H1 (cell line): Measurements from ENCODE around the gene WFIKKN1. TPM values are rescaled to one million over a fixed set of nuclear protein-coding genes. Genes with fewer than 3 reads are reported as not detected.

Experiments
- CTCF ChIA-PET: fragments of 300-600 bp; sonication (Branson Sonifier 250); formaldehyde crosslinking; loops from one replicate; lab custom pipeline; 2021; ENCODE audit not compliant: partially characterized antibody; lab: Charles Lee
- POLR2A ChIA-PET: fragments of 300-600 bp; sonication (Branson Sonifier 250); formaldehyde crosslinking; loops from one replicate; lab custom pipeline; 2021; ENCODE audit warnings: inconsistent platforms; ENCODE audit not compliant: partially characterized antibody; lab: Charles Lee
- DNase-seq, 2 experiments: peaks; one replicate each; pipeline versions ENCODE4 v3.0.0 to v3.0.0-alpha.2; 2010 to 2022; ENCODE audit warnings: low spot score in 2 of 2, low read depth in 1 of 2, mixed read lengths in 1 of 2
- FAIRE-seq: peaks from 2 replicates; lab custom pipeline; 2011; peaks lifted over from hg19 to GRCh38; lab: Jason Lieb, UNC
- H2AFZ ChIP-seq: 2 replicates; pipeline ENCODE4 v1.8.1; 2012; ENCODE audit warnings: low read length, inconsistent platforms
- H2AK5ac ChIP-seq: 2 replicates; pipeline ENCODE4 v1.6.1; 2013; ENCODE audit warnings: low read depth, low read length
- H2BK120ac ChIP-seq: replicated peaks from 2 replicates; pipeline ENCODE3; 2013; ENCODE audit warnings: low read depth, low read length, inconsistent platforms
- H2BK12ac ChIP-seq: 2 replicates; pipeline ENCODE4 v1.6.1; 2013; ENCODE audit warnings: low read depth, low read length
- H2BK15ac ChIP-seq: 2 replicates; pipeline ENCODE4 v1.6.1; 2013; ENCODE audit warnings: low read length
- H2BK20ac ChIP-seq: 2 replicates; pipeline ENCODE4 v1.6.1; 2013; ENCODE audit warnings: low read length
- H2BK5ac ChIP-seq: 2 replicates; pipeline ENCODE4 v1.6.1; 2013; ENCODE audit warnings: low read depth, low read length
- H3K14ac ChIP-seq: 2 replicates; pipeline ENCODE4 v1.6.1; 2013; ENCODE audit warnings: inconsistent platforms; ENCODE audit not compliant: insufficient read length
- H3K18ac ChIP-seq: 2 replicates; pipeline ENCODE4 v1.6.1; 2013; ENCODE audit warnings: low read length; ENCODE audit errors: extremely low read depth
- H3K23ac ChIP-seq: 2 replicates; pipeline ENCODE4 v1.6.1; 2013; ENCODE audit warnings: inconsistent platforms; ENCODE audit not compliant: insufficient read length
- H3K23me2 ChIP-seq: 2 replicates; pipeline ENCODE4 v1.6.1; 2013; ENCODE audit warnings: low read depth, low read length
- H3K27ac ChIP-seq: 2 replicates; pipeline ENCODE4 v1.6.1; 2011; ENCODE audit warnings: low read depth, low read length, inconsistent platforms
- H3K27me3 ChIP-seq, 4 experiments: replicated peaks in 1 of 4; 1 replicate in 1 of 4; 2 replicates in 3 of 4; pipeline versions ENCODE4 v1.6.1 to v1.8.1; 2011 to 2013; ENCODE audit warnings: low read length in 3 of 4, mild to moderate bottlenecking in 3 of 4, inconsistent platforms in 2 of 4, mixed read lengths in 2 of 4, moderate library complexity in 1 of 4; ENCODE audit not compliant: control insufficient read depth in 3 of 4, insufficient read depth in 3 of 4; ENCODE audit errors: extremely low read depth in 1 of 4
- H3K36me3 ChIP-seq, 4 experiments: 2 replicates each; pipeline versions ENCODE4 v1.6.1 to v1.8.1; 2011 to 2013; ENCODE audit warnings: mild to moderate bottlenecking in 4 of 4, low read length in 3 of 4, moderate library complexity in 2 of 4, control low read depth in 1 of 4, inconsistent platforms in 1 of 4; ENCODE audit not compliant: insufficient read depth in 4 of 4, control insufficient read depth in 2 of 4
- H3K4ac ChIP-seq: replicated peaks from 2 replicates; pipeline ENCODE3; 2013; ENCODE audit warnings: low read length, low read depth, mixed read lengths, inconsistent platforms; ENCODE audit not compliant: insufficient read length
- H3K4me1 ChIP-seq, 4 experiments: replicated peaks in 1 of 4; 1 replicate in 1 of 4; 2 replicates in 3 of 4; pipeline versions ENCODE4 v1.6.1 to v1.8.1; 2011 to 2013; ENCODE audit warnings: low read length in 3 of 4, inconsistent platforms in 2 of 4, mixed read lengths in 1 of 4; ENCODE audit not compliant: insufficient read depth in 4 of 4, control insufficient read depth in 3 of 4
- H3K4me2 ChIP-seq, 2 experiments: 2 replicates each; pipeline versions ENCODE4 v1.6.1 to v1.8.1; 2011 to 2013; ENCODE audit warnings: low read depth in 2 of 2, low read length in 2 of 2, control low read depth in 1 of 2, inconsistent platforms in 1 of 2, mild to moderate bottlenecking in 1 of 2; ENCODE audit not compliant: insufficient read depth in 1 of 2
- H3K4me3 ChIP-seq, 4 experiments: fragments of 200-600, 300-600 bp in 1 of 4; sonication (generic), shearing (Covaris generic), sonication (Bioruptor Twin) in 1 of 4; 2 replicates each; pipeline versions ENCODE4 v1.5.1 to v1.8.1; 2011 to 2016; ENCODE audit warnings: low read length in 4 of 4, low read depth in 3 of 4, control low read depth in 2 of 4, inconsistent platforms in 2 of 4, mild to moderate bottlenecking in 2 of 4, mixed read lengths in 1 of 4, moderate library complexity in 1 of 4; ENCODE audit not compliant: insufficient read depth in 2 of 4; ENCODE audit errors: extremely low read depth in 1 of 4
- H3K56ac ChIP-seq: replicated peaks from 2 replicates; pipeline ENCODE3; 2013; ENCODE audit warnings: low read depth, mild to moderate bottlenecking, mixed read lengths, low read length, inconsistent platforms; ENCODE audit not compliant: insufficient read length
- H3K79me1 ChIP-seq: 2 replicates; pipeline ENCODE4 v1.6.1; 2013; ENCODE audit warnings: low read depth, low read length, control low read depth
- H3K79me2 ChIP-seq, 2 experiments: 2 replicates each; pipeline versions ENCODE4 v1.6.1 to v1.8.1; 2012 to 2013; ENCODE audit warnings: low read length in 2 of 2, mild to moderate bottlenecking in 2 of 2, inconsistent platforms in 1 of 2; ENCODE audit not compliant: insufficient read depth in 2 of 2, control insufficient read depth in 1 of 2
- H3K9ac ChIP-seq, 4 experiments: replicated peaks in 1 of 4; 1 replicate in 1 of 4; 2 replicates in 3 of 4; pipeline versions ENCODE4 v1.6.1 to v1.8.1; 2011 to 2013; ENCODE audit warnings: low read depth in 3 of 4, low read length in 3 of 4, control low read depth in 2 of 4, mild to moderate bottlenecking in 2 of 4, moderate library complexity in 2 of 4, inconsistent platforms in 1 of 4; ENCODE audit errors: extremely low read depth in 1 of 4
- H3K9me3 ChIP-seq, 2 experiments: 2 replicates each; pipeline versions ENCODE4 v1.6.1 to v1.8.1; 2012 to 2013; ENCODE audit warnings: mild to moderate bottlenecking in 2 of 2, moderate library complexity in 2 of 2, control low read depth in 1 of 2, inconsistent platforms in 1 of 2, low read depth in 1 of 2, low read length in 1 of 2, mixed read lengths in 1 of 2; ENCODE audit not compliant: insufficient read depth in 2 of 2
- H4K20me1 ChIP-seq, 2 experiments: replicated peaks in 1 of 2; 2 replicates each; pipeline versions ENCODE3 to v1.8.1; 2011 to 2013; ENCODE audit warnings: inconsistent platforms in 2 of 2, low read length in 2 of 2, mild to moderate bottlenecking in 1 of 2; ENCODE audit not compliant: insufficient read depth in 2 of 2, control insufficient read depth in 1 of 2
- H4K5ac ChIP-seq: 2 replicates; pipeline ENCODE4 v1.6.1; 2013; ENCODE audit warnings: low read length, low read depth, mixed read lengths, inconsistent platforms; ENCODE audit not compliant: insufficient read length
- H4K8ac ChIP-seq: 2 replicates; pipeline ENCODE4 v1.8.0; 2013; ENCODE audit warnings: mild to moderate bottlenecking, moderate library complexity, low read length, inconsistent platforms; ENCODE audit not compliant: insufficient read depth; ENCODE audit errors: extremely low read depth
- H4K91ac ChIP-seq: replicated peaks from 2 replicates; pipeline ENCODE3; 2013; ENCODE audit warnings: low read length, mixed read lengths, inconsistent platforms; ENCODE audit not compliant: insufficient read length
- BRCA1 ChIP-seq: IDR thresholded peaks from 2 replicates; pipeline ENCODE4 v1.6.1; 2012; ENCODE audit warnings: low read depth, low read length, improper control_type of control experiment
- GTF2F1 ChIP-seq: IDR thresholded peaks from 2 replicates; pipeline ENCODE4 v1.6.1; 2012; ENCODE audit warnings: low read depth, low read length, improper control_type of control experiment, borderline replicate concordance
- KDM4A ChIP-seq: IDR thresholded peaks from one replicate; pipeline ENCODE4 v1.7.1; 2012; ENCODE audit warnings: low read depth, mild to moderate bottlenecking, moderate library complexity, low read length, inconsistent platforms; ENCODE audit not compliant: severe bottlenecking
- RNF2 ChIP-seq: fragments of 200-900, 300-1000 bp; sonication (generic); IDR thresholded peaks from 2 replicates; pipeline ENCODE4 v1.7.1; 2016; ENCODE audit warnings: borderline replicate concordance, low read depth, mild to moderate bottlenecking, antibody characterized with exemption, low read length; ENCODE audit not compliant: poor library complexity, severe bottlenecking; ENCODE audit errors: missing control alignments
- SAP30 ChIP-seq: fragments of 300-600 bp; sonication (generic); IDR thresholded peaks from 2 replicates; pipeline ENCODE4 v1.7.1; 2012; ENCODE audit warnings: low read length, moderate library complexity, mild to moderate bottlenecking, inconsistent platforms; ENCODE audit not compliant: insufficient read depth, insufficient replicate concordance
- SP1 ChIP-seq: IDR thresholded peaks from 2 replicates; pipeline ENCODE4 v1.6.1; 2011; ENCODE audit warnings: low read depth, low read length
- SP2 ChIP-seq: IDR thresholded peaks from 2 replicates; pipeline ENCODE4 v1.6.1; 2012; ENCODE audit warnings: mild to moderate bottlenecking, low read length, inconsistent platforms
- WGBS, 2 experiments: shearing (Covaris generic) in 1 of 2; methylation state at CpG; one replicate each; pipeline versions ENCODE4 v1.1.6 to v1.1.7; 2013 to 2015; ENCODE audit warnings: low lambda C conversion rate in 2 of 2, mixed read lengths in 2 of 2, inconsistent platforms in 1 of 2, low coverage in 1 of 2, missing lambda C conversion rate in 1 of 2; ENCODE audit not compliant: insufficient replicate concordance in 2 of 2, insufficient coverage in 1 of 2, insufficient read length in 1 of 2; ENCODE audit errors: extremely low coverage in 1 of 2, missing lambda C conversion rate in 1 of 2; 5-methylcytosine and 5-hydroxymethylcytosine counted together
- polyA plus RNA-seq, 7 experiments: library from polyadenylated mRNA; depleted of rRNA in 3 of 7; stranded (reverse) in 5 of 7; unstranded in 2 of 7; fragments of >200 nt in 5 of 7; fragments of 200-250 nt in 2 of 7; gene quantifications; 1 replicate in 5 of 7; 2 replicates in 1 of 7; 4 replicates in 1 of 7; pipeline versions ENCODE4 v1.2.1 to v1.2.3, GENCODE V29; 2011 to 2013; ENCODE audit warnings: missing spikeins in 2 of 7, mixed read lengths in 2 of 7
- total RNA-seq: library from RNA; stranded (reverse); fragmentation: NEBNext Ultra II Directional; extraction: Animal tissue kit (Norgen Biotek cat#: 25700); gene quantifications from 2 replicates; pipeline ENCODE4 v1.2.1, GENCODE V29; 2021
- TF ChIP-seq, protein P1 (sequence below): IDR thresholded peaks from 2 replicates; pipeline ENCODE4 v1.6.1; 2012; ENCODE audit warnings: inconsistent platforms

WFIKKN1 gene
- total and polyA plus RNA-seq, 2 of the 8 experiments (the other 6 are each of a cell fraction or from before 2014, with no cell fraction given): 11.4 to 15.8 TPM

GRCh38 chr16:636206-637080, 5.7 kb downstream of the WFIKKN1 start, which contains the start of gene METTL26:
METTL26 (minus strand) TSS chr16:636305; CDS start chr16:636290, 15 bp downstream.
- POLR2A ChIA-PET: interaction anchor here (0.6 to 2.7 kb wide), 21 partner anchors 8 to 1530 kb away, joined by 3 to 16 read pairs (median 4); partner anchors contain the start of genes RAB40C, RHBDL1, WDR24 and WDR90
- TF ChIP-seq KDM4A (peak; percentile 70), RNF2 (no peak), BRCA1 (no peak), SAP30 (peak; percentile 74), GTF2F1 (0 out of 2 replicates have a peak, but pooled peaks have one; percentile 43), SP1 (no peak; the same call in 1 of the 2 replicates), SP2 (no peak)
- TF ChIP-seq, protein P1, sequence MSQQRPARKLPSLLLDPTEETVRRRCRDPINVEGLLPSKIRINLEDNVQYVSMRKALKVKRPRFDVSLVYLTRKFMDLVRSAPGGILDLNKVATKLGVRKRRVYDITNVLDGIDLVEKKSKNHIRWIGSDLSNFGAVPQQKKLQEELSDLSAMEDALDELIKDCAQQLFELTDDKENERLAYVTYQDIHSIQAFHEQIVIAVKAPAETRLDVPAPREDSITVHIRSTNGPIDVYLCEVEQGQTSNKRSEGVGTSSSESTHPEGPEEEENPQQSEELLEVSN: no peak; the same call in 1 of the 2 replicates

More at GRCh38 chr16:636206-637080, 5.7 kb downstream of the WFIKKN1 start, which contains the start of gene METTL26:
- Histone ChIP-seq H3K56ac (peak within 1 kb of the TSS; percentile 79), H4K8ac (peak within 1 kb of the TSS; percentile 95), H3K27ac (peak within 1 kb of the TSS; percentile 35; the same call in 1 of the 2 replicates), H3K9ac (peak within 1 kb of the TSS; percentile 49 to 66 (median 60); a peak in 6 of 7 replicates), H4K91ac (peak within 1 kb of the TSS; percentile 98), H3K23me2 (peaks cover 9% of the 10 kb centered on the region; the same call in 1 of the 2 replicates), H3K4me3 (peak within 1 kb of the TSS; percentile 73 to 89 (median 77)), H3K4me1 (peaks cover 0 to 29% (median 19%) of the 10 kb centered on the region in 4 experiments; a peak in 6 of 7 replicates), H3K36me3 (peaks cover 0 to 21% (median 3%) of the 10 kb centered on the region in 4 experiments; a peak in 4 of 8 replicates), H2BK15ac (peak within 1 kb of the TSS; percentile 53; the same call in 1 of the 2 replicates), H2AK5ac (no peak within 1 kb of the TSS), H3K4me2 (peak within 1 kb of the TSS; percentile 62 to 88), H3K27me3 (no peaks in the 10 kb centered on the region), H2BK120ac (no peak within 1 kb of the TSS), H3K79me1 (no peaks in the 10 kb centered on the region), H3K18ac (peak within 1 kb of the TSS; percentile 96), H4K20me1 (peaks cover 3 to 10% of the 10 kb centered on the region in 2 experiments), H3K9me3 (no peaks in the 10 kb centered on the region), H3K23ac (no peak within 1 kb of the TSS), H2BK12ac (no peak within 1 kb of the TSS; the same call in 1 of the 2 replicates), H3K4ac (peak within 1 kb of the TSS; percentile 99), H4K5ac (peak within 1 kb of the TSS; percentile 80), H2AFZ (no peak within 1 kb of the TSS; the same call in 1 of the 2 replicates), H3K14ac (no peak within 1 kb of the TSS), H2BK20ac (0 out of 2 replicates have a peak within 1 kb of the TSS, but pooled peaks have one; percentile 72), H3K79me2 (peaks cover 0 to 6% of the 10 kb centered on the region in 2 experiments; a peak in 1 of 4 replicates), H2BK5ac (peak within 1 kb of the TSS; percentile 93; the same call in 1 of the 2 replicates)
- peak; percentile 19 for FAIRE-seq
- DNase-seq: peak in 1 of 2 experiments; percentile 96
- CTCF ChIA-PET: interaction anchor here (0.9 to 2.9 kb wide), 9 partner anchors 11 to 43 kb away, joined by 3 to 8 read pairs (median 4); no protein-coding TSS in a partner anchor
- WGBS, 2 experiments: 2% methylated on average over 74 of the region's 91 CpGs; no CpG with 5 or more reads in 1 of the 2 experiments
